ENCODE results near the gene EEPD1.
"Not testable (repeated sequence)": the region's sequence is repeated elsewhere in the genome, so short reads cannot be mapped to it uniquely, and the experiment has no call there.

Gene EEPD1

GRCh38 chr7:36129048-36129534 lies 24.0 kb upstream of the EEPD1 start:
- no peak for DNase-seq

- DNase-seq: no peak
These were observed 22.7 kb upstream of the EEPD1 start for GRCh38 chr7:36130236-36130945.

GRCh38 chr7:36131026-36131425 lies 22.0 kb upstream of the EEPD1 start:
- DNase-seq: no peak

- no peak for DNase-seq
These were observed 21.6 kb upstream of the EEPD1 start for GRCh38 chr7:36131499-36131898.

- no peak for DNase-seq
These were observed 21.0 kb upstream of the EEPD1 start for GRCh38 chr7:36132012-36132411.

GRCh38 chr7:36135700-36136099 lies 17.4 kb upstream of the EEPD1 start:
- no peak for DNase-seq

GRCh38 chr7:36137258-36137657 lies 15.8 kb upstream of the EEPD1 start:
- DNase-seq: no peak

- DNase-seq: no peak
These were observed 15.3 kb upstream of the EEPD1 start for GRCh38 chr7:36137754-36138153.

- DNase-seq: no peak
These were observed 14.8 kb upstream of the EEPD1 start for GRCh38 chr7:36138209-36138608.

GRCh38 chr7:36141351-36141750 lies 11.7 kb upstream of the EEPD1 start:
- no peak for DNase-seq

- no peak for DNase-seq
These were observed 11.2 kb upstream of the EEPD1 start for GRCh38 chr7:36141850-36142249.

- no peak for DNase-seq
These were observed 8.9 kb upstream of the EEPD1 start for GRCh38 chr7:36144189-36144588.

GRCh38 chr7:36145686-36146085 lies 7.4 kb upstream of the EEPD1 start:
- DNase-seq: no peak

GRCh38 chr7:36147361-36147760 lies 5.7 kb upstream of the EEPD1 start:
- DNase-seq: no peak

- no peak for DNase-seq
These were observed 4.5 kb upstream of the EEPD1 start for GRCh38 chr7:36148422-36149065.

- DNase-seq: not testable (repeated sequence)
These were observed 3.8 kb upstream of the EEPD1 start for GRCh38 chr7:36149240-36149639.

GRCh38 chr7:36149694-36150452 lies 3.2 kb upstream of the EEPD1 start:
- no peak for DNase-seq

- no peak for DNase-seq
These were observed 916 bp upstream of the EEPD1 start for GRCh38 chr7:36151921-36152755.

GRCh38 chr7:36153571-36154097 lies 580 bp downstream of the EEPD1 start:
- peak; percentile 18 to 24 for DNase-seq

- peak in 1 of 2 donors; percentile 5 for DNase-seq
These were observed 1.5 kb downstream of the EEPD1 start for GRCh38 chr7:36154255-36155212.

GRCh38 chr7:36155811-36156361 lies 2.8 kb downstream of the EEPD1 start:
- no peak for DNase-seq
